ENCODE measurements around the gene WDR45.

GRCh38 chrX:49058794-49059193, 20.9 kb downstream of the WDR45 start, which contains the start of gene CCDC120:
- TF ChIP-seq ZNF565 (CRISPR knock-in tag; conservative IDR thresholded peaks at IDR 0.05; ENCODE audit: low read depth) = no peak
- TF ChIP-seq CSDC2 (CRISPR knock-in tag; IDR thresholded peaks at IDR 0.05) = no peak
- no peak for TF ChIP-seq TSHZ2 (CRISPR knock-in tag; IDR thresholded peaks at IDR 0.05)
- no peak for TF ChIP-seq PATZ1 (CRISPR knock-in tag; IDR thresholded peaks at IDR 0.05; ENCODE audit: borderline replicate concordance)
- TF ChIP-seq SNAI2 (CRISPR knock-in tag; IDR thresholded peaks at IDR 0.05) = no peak
- TF ChIP-seq ZFP3 (CRISPR knock-in tag; IDR thresholded peaks at IDR 0.05) = no peak
- TF ChIP-seq GLIS3 (CRISPR knock-in tag; IDR thresholded peaks at IDR 0.05) = no peak
- no peak for TF ChIP-seq OSR1 (CRISPR knock-in tag; IDR thresholded peaks at IDR 0.05)
- TF ChIP-seq RARB (CRISPR knock-in tag; IDR thresholded peaks at IDR 0.05) = no peak
- no peak for TF ChIP-seq ZNF70 (CRISPR knock-in tag; IDR thresholded peaks at IDR 0.05)

Measured in SK-N-SH treated with all-trans-retinoic acid at 6 μM for 48 hours (cell line).